GM23338 (cell line): ENCODE results near the gene COL9A3. TPM values are rescaled to one million over a fixed set of nuclear protein-coding genes. Genes with fewer than 3 reads are reported as not detected.

ENCODE experiments used
- ATAC-seq: fragments of 200-7000 bp; cut with Tn5 transposase; 3 replicates; pipeline ENCODE4 v1.9.1; 2020
- DNase-seq: peaks from one replicate; pipeline ENCODE4 v3.0.0-alpha.2; 2015; ENCODE audit warnings: low spot score
- H2AFZ ChIP-seq: fragments of 200-600 bp; sonication (generic); 2 replicates; pipeline ENCODE4 v1.8.0; 2016; ENCODE audit warnings: antibody characterized with exemption, mild to moderate bottlenecking, moderate library complexity
- H3F3A ChIP-seq: fragments of 200-600 bp; sonication (generic); replicated peaks from 2 replicates; pipeline ENCODE4 v1.8.0; 2017; ENCODE audit warnings: antibody characterized with exemption, mixed run types, low read depth
- H3K27ac ChIP-seq: fragments of 200-600 bp; sonication (generic); 2 replicates; pipeline ENCODE4 v1.6.1; 2016; ENCODE audit warnings: low read depth
- H3K27me3 ChIP-seq: fragments of 200-600 bp; sonication (generic); 2 replicates; pipeline ENCODE4 v1.8.0; 2016; ENCODE audit warnings: mild to moderate bottlenecking, mixed run types, moderate library complexity; ENCODE audit not compliant: insufficient read depth
- H3K36me3 ChIP-seq: fragments of 200-600 bp; sonication (generic); 2 replicates; pipeline ENCODE4 v1.8.0; 2016; ENCODE audit warnings: mild to moderate bottlenecking; ENCODE audit not compliant: insufficient read depth
- H3K4me1 ChIP-seq: fragments of 200-600 bp; sonication (generic); 2 replicates; pipeline ENCODE4 v1.8.0; 2016; ENCODE audit warnings: mild to moderate bottlenecking, moderate library complexity; ENCODE audit not compliant: insufficient read depth
- H3K4me2 ChIP-seq: fragments of 200-600 bp; sonication (generic); 2 replicates; pipeline ENCODE4 v1.7.1; 2017; ENCODE audit warnings: mixed run types
- H3K4me3 ChIP-seq: fragments of 200-600 bp; sonication (generic); 2 replicates; pipeline ENCODE4 v1.6.1; 2016; ENCODE audit warnings: mixed run types
- H3K79me2 ChIP-seq: fragments of 200-600 bp; sonication (generic); replicated peaks from 2 replicates; pipeline ENCODE4 v1.8.0; 2017; ENCODE audit warnings: mild to moderate bottlenecking; ENCODE audit not compliant: insufficient read depth
- H3K9me2 ChIP-seq: fragments of 200-600 bp; sonication (generic); 2 replicates; pipeline ENCODE4 v1.8.0; 2017; ENCODE audit not compliant: insufficient read depth
- H4K20me1 ChIP-seq: fragments of 200-600 bp; sonication (generic); replicated peaks from 2 replicates; pipeline ENCODE4 v1.8.0; 2017; ENCODE audit warnings: mild to moderate bottlenecking; ENCODE audit not compliant: insufficient read depth
- H3K27ac Mint-ChIP-seq: 2 replicates; pipeline ENCODE4 v1.8.0; 2020; ENCODE audit warnings: inconsistent platforms, mild to moderate bottlenecking, moderate library complexity, mixed read lengths
- H3K27me3 Mint-ChIP-seq: 3 replicates; pipeline ENCODE4 v1.8.0; 2022; ENCODE audit warnings: low read depth, mild to moderate bottlenecking, moderate library complexity, mixed read lengths, inconsistent platforms; ENCODE audit not compliant: insufficient read depth, poor library complexity
- H3K36me3 Mint-ChIP-seq: 3 replicates; pipeline ENCODE4 v1.8.0; 2021; ENCODE audit warnings: low read depth, mild to moderate bottlenecking, inconsistent platforms, moderate library complexity, mixed read lengths
- H3K4me1 Mint-ChIP-seq: 3 replicates; pipeline ENCODE4 v1.8.0; 2020; ENCODE audit warnings: mild to moderate bottlenecking, inconsistent platforms, mixed read lengths
- H3K4me3 Mint-ChIP-seq: 3 replicates; pipeline ENCODE4 v1.8.0; 2021; ENCODE audit warnings: moderate library complexity, mild to moderate bottlenecking, inconsistent platforms, mixed read lengths
- H3K9me3 Mint-ChIP-seq: 3 replicates; pipeline ENCODE4 v1.8.0; 2020; ENCODE audit warnings: moderate library complexity, mild to moderate bottlenecking, inconsistent platforms, mixed read lengths
- CREB1 ChIP-seq: fragments of 250-450 bp; sonication (Bioruptor Pico); IDR thresholded peaks from 2 replicates; pipeline ENCODE4 v1.5.0; 2020; ENCODE audit warnings: low read depth, mild to moderate bottlenecking, moderate library complexity
- EZH2 ChIP-seq: fragments of 200-600 bp; sonication (generic); IDR thresholded peaks from one replicate; pipeline ENCODE4 v1.8.0; 2017; ENCODE audit warnings: antibody characterized with exemption, mild to moderate bottlenecking, low read depth; ENCODE audit not compliant: unreplicated experiment
- JUNB ChIP-seq: IDR thresholded peaks from one replicate; pipeline ENCODE4 v1.6.1; 2016; ENCODE audit warnings: antibody characterized with exemption; ENCODE audit not compliant: unreplicated experiment
- NANOG ChIP-seq: IDR thresholded peaks from 2 replicates; pipeline ENCODE4 v1.6.1; 2016; ENCODE audit warnings: antibody characterized with exemption, borderline replicate concordance
- POLR2AphosphoS5 ChIP-seq: IDR thresholded peaks from 2 replicates; pipeline ENCODE4 v1.6.1; 2016; ENCODE audit warnings: antibody characterized with exemption, low read depth
- STAT1 ChIP-seq: IDR thresholded peaks from one replicate; pipeline ENCODE4 v1.6.1; 2016; ENCODE audit warnings: antibody characterized with exemption; ENCODE audit not compliant: unreplicated experiment
- ZNF331 ChIP-seq: fragments of 250-450 bp; sonication (Bioruptor Pico); IDR thresholded peaks from 2 replicates; pipeline ENCODE4 v1.5.0; 2020; ENCODE audit warnings: low read depth, mild to moderate bottlenecking, moderate library complexity
- polyA plus RNA-seq: library from polyadenylated mRNA; unstranded; fragments of >200 nt; fragmentation: Nextera tagmentation; extraction: Ambion mirVana; gene quantifications from 2 replicates; pipeline ENCODE4 v1.2.1, GENCODE V29; 2016
- total RNA-seq: library from RNA; depleted of rRNA; stranded (reverse); fragments of >200 nt; shearing (Covaris generic); gene quantifications from 2 replicates; pipeline ENCODE4 v1.2.3, GENCODE V29; 2014
- TF ChIP-seq, protein P1 (sequence below), 2 experiments: fragments of 200-600 bp in 1 of 2; sonication (generic) in 1 of 2; conservative IDR thresholded peaks; 2 replicates each; pipeline versions ENCODE4 v1.5.1 to v1.6.1; 2016 to 2017; ENCODE audit warnings: antibody characterized with exemption in 2 of 2, low read depth in 2 of 2, mild to moderate bottlenecking in 2 of 2, moderate library complexity in 1 of 2
- TF ChIP-seq, protein P2 (sequence below): fragments of 250-450 bp; sonication (Bioruptor Pico); IDR thresholded peaks from 2 replicates; pipeline ENCODE4 v1.5.0; 2020; ENCODE audit warnings: mild to moderate bottlenecking, moderate library complexity
- TF ChIP-seq, protein P3 (sequence below): IDR thresholded peaks from 2 replicates; pipeline ENCODE4 v1.6.1; 2016; ENCODE audit warnings: antibody characterized with exemption
- TF ChIP-seq, protein P4 (sequence below): IDR thresholded peaks from one replicate; pipeline ENCODE4 v1.6.1; 2018; ENCODE audit warnings: antibody characterized with exemption; ENCODE audit not compliant: unreplicated experiment

The COL9A3 gene
- total and polyA plus RNA-seq, 2 experiments from 2014 or later = 74.9 to 113 TPM

DNA sequence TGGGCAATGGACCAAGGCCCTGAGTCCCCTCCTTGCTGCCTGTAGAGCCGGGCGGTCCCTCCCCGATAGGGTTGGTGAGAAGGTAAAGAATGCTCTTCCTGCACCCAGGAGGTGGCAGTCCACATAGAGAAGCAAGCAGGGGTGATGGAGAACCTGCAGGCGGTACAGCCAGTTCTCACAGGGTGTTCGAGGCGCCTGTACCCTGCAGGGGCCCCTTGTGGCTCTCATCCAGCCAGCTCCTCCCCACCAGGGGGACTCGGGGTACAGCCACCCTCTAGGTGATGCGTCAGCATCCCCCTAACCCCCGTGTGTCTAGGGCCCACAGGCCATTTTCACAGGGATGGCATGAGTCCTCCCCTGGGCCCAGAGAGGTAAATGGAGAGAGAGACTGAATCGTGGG lies 5.1 kb upstream of the COL9A3 start:
- H3K4me1 ChIP-seq = peaks cover 6% of the 10 kb centered on the region; the same call in 1 of the 2 replicates
- TF ChIP-seq, protein P1, sequence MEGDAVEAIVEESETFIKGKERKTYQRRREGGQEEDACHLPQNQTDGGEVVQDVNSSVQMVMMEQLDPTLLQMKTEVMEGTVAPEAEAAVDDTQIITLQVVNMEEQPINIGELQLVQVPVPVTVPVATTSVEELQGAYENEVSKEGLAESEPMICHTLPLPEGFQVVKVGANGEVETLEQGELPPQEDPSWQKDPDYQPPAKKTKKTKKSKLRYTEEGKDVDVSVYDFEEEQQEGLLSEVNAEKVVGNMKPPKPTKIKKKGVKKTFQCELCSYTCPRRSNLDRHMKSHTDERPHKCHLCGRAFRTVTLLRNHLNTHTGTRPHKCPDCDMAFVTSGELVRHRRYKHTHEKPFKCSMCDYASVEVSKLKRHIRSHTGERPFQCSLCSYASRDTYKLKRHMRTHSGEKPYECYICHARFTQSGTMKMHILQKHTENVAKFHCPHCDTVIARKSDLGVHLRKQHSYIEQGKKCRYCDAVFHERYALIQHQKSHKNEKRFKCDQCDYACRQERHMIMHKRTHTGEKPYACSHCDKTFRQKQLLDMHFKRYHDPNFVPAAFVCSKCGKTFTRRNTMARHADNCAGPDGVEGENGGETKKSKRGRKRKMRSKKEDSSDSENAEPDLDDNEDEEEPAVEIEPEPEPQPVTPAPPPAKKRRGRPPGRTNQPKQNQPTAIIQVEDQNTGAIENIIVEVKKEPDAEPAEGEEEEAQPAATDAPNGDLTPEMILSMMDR (conservative IDR thresholded peaks at IDR 0.05; ENCODE audit: low read depth in 2 of 2) = no peak
- no peak for TF ChIP-seq NANOG
- TF ChIP-seq, protein P2, sequence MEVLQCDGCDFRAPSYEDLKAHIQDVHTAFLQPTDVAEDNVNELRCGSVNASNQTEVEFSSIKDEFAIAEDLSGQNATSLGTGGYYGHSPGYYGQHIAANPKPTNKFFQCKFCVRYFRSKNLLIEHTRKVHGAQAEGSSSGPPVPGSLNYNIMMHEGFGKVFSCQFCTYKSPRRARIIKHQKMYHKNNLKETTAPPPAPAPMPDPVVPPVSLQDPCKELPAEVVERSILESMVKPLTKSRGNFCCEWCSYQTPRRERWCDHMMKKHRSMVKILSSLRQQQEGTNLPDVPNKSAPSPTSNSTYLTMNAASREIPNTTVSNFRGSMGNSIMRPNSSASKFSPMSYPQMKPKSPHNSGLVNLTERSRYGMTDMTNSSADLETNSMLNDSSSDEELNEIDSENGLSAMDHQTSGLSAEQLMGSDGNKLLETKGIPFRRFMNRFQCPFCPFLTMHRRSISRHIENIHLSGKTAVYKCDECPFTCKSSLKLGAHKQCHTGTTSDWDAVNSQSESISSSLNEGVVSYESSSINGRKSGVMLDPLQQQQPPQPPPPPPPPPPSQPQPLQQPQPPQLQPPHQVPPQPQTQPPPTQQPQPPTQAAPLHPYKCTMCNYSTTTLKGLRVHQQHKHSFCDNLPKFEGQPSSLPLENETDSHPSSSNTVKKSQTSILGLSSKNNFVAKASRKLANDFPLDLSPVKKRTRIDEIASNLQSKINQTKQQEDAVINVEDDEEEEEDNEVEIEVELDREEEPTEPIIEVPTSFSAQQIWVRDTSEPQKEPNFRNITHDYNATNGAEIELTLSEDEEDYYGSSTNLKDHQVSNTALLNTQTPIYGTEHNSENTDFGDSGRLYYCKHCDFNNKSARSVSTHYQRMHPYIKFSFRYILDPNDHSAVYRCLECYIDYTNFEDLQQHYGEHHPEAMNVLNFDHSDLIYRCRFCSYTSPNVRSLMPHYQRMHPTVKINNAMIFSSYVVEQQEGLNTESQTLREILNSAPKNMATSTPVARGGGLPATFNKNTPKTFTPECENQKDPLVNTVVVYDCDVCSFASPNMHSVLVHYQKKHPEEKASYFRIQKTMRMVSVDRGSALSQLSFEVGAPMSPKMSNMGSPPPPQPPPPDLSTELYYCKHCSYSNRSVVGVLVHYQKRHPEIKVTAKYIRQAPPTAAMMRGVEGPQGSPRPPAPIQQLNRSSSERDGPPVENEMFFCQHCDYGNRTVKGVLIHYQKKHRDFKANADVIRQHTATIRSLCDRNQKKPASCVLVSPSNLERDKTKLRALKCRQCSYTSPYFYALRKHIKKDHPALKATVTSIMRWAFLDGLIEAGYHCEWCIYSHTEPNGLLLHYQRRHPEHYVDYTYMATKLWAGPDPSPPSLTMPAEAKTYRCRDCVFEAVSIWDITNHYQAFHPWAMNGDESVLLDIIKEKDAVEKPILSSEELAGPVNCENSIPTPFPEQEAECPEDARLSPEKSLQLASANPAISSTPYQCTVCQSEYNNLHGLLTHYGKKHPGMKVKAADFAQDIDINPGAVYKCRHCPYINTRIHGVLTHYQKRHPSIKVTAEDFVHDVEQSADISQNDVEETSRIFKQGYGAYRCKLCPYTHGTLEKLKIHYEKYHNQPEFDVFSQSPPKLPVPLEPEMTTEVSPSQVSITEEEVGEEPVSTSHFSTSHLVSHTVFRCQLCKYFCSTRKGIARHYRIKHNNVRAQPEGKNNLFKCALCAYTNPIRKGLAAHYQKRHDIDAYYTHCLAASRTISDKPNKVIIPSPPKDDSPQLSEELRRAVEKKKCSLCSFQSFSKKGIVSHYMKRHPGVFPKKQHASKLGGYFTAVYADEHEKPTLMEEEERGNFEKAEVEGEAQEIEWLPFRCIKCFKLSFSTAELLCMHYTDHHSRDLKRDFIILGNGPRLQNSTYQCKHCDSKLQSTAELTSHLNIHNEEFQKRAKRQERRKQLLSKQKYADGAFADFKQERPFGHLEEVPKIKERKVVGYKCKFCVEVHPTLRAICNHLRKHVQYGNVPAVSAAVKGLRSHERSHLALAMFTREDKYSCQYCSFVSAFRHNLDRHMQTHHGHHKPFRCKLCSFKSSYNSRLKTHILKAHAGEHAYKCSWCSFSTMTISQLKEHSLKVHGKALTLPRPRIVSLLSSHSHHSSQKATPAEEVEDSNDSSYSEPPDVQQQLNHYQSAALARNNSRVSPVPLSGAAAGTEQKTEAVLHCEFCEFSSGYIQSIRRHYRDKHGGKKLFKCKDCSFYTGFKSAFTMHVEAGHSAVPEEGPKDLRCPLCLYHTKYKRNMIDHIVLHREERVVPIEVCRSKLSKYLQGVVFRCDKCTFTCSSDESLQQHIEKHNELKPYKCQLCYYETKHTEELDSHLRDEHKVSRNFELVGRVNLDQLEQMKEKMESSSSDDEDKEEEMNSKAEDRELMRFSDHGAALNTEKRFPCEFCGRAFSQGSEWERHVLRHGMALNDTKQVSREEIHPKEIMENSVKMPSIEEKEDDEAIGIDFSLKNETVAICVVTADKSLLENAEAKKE (CRISPR knock-in tag) = no peak
- no peak for TF ChIP-seq STAT1
- TF ChIP-seq, protein P3, sequence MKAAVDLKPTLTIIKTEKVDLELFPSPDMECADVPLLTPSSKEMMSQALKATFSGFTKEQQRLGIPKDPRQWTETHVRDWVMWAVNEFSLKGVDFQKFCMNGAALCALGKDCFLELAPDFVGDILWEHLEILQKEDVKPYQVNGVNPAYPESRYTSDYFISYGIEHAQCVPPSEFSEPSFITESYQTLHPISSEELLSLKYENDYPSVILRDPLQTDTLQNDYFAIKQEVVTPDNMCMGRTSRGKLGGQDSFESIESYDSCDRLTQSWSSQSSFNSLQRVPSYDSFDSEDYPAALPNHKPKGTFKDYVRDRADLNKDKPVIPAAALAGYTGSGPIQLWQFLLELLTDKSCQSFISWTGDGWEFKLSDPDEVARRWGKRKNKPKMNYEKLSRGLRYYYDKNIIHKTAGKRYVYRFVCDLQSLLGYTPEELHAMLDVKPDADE = no peak
- no peak for TF ChIP-seq EZH2
- TF ChIP-seq, protein P4, sequence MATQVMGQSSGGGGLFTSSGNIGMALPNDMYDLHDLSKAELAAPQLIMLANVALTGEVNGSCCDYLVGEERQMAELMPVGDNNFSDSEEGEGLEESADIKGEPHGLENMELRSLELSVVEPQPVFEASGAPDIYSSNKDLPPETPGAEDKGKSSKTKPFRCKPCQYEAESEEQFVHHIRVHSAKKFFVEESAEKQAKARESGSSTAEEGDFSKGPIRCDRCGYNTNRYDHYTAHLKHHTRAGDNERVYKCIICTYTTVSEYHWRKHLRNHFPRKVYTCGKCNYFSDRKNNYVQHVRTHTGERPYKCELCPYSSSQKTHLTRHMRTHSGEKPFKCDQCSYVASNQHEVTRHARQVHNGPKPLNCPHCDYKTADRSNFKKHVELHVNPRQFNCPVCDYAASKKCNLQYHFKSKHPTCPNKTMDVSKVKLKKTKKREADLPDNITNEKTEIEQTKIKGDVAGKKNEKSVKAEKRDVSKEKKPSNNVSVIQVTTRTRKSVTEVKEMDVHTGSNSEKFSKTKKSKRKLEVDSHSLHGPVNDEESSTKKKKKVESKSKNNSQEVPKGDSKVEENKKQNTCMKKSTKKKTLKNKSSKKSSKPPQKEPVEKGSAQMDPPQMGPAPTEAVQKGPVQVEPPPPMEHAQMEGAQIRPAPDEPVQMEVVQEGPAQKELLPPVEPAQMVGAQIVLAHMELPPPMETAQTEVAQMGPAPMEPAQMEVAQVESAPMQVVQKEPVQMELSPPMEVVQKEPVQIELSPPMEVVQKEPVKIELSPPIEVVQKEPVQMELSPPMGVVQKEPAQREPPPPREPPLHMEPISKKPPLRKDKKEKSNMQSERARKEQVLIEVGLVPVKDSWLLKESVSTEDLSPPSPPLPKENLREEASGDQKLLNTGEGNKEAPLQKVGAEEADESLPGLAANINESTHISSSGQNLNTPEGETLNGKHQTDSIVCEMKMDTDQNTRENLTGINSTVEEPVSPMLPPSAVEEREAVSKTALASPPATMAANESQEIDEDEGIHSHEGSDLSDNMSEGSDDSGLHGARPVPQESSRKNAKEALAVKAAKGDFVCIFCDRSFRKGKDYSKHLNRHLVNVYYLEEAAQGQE = no peak
- TF ChIP-seq ZNF331 (CRISPR knock-in tag) = no peak
- TF ChIP-seq POLR2AphosphoS5 = no peak
- no peak for TF ChIP-seq JUNB
- no peak for TF ChIP-seq CREB1 (CRISPR knock-in tag)
- no peak overlapping the region for H3K4me3 ChIP-seq
- Mint-ChIP-seq H3K36me3 (peaks cover 9% of the 10 kb centered on the region; the same call in 1 of the 3 replicates), H3K27me3 (peaks cover 21% of the 10 kb centered on the region), H3K4me3 (no peak overlapping the region), H3K9me3 (no peaks in the 10 kb centered on the region), H3K27ac (no peak overlapping the region), H3K4me1 (peaks cover 13% of the 10 kb centered on the region)
- DNase-seq = no peak
- no peaks in the 10 kb centered on the region for H3K27me3 ChIP-seq
- ATAC-seq = no peak
- no peak overlapping the region for H3K4me2 ChIP-seq
- H3K27ac ChIP-seq = no peak overlapping the region
- H3K36me3 ChIP-seq = no peaks in the 10 kb centered on the region
- H3K9me2 ChIP-seq = no peaks in the 10 kb centered on the region
- peaks cover under 1% of the 10 kb centered on the region for H4K20me1 ChIP-seq
- no peak overlapping the region for H2AFZ ChIP-seq
- H3K79me2 ChIP-seq = no peaks in the 10 kb centered on the region
- H3F3A ChIP-seq = no peaks in the 10 kb centered on the region
